Measurements from ENCODE around the gene GNS.
"Not testable (repeated sequence)": the region's sequence is repeated elsewhere in the genome, so short reads cannot be mapped to it uniquely, and the experiment has no call there.

GNS gene

DNA sequence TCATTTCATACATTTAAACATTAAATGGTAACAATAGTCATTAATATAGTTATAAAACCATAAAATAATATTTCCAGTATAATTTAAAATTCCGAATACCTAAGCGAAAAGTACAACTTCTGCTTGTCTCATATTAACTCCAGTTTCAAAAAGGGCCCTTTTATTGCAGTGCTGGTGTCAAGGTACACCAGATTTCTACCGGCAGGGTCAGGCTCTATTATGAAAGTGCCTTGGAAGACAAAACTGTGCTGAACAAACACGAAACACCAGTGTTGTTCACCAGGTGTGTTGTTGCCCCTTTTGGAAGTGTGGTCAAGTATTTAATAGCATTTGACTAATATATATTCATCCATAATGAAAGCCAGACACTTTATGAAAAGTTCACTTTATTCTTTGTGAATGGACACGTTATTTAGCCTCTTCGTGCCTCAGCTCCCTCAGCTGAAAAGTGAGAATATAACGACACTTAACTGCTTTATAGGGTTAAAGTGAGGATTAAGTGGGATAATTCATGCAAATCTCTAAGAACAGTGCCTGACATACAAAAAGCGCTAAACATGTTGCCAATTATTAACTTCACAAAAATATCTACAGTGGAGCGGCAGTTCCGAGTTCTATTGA is 20.3 kb upstream of the GNS start:
- no peak for DNase-seq (ENCODE audit: low spot score)

DNA sequence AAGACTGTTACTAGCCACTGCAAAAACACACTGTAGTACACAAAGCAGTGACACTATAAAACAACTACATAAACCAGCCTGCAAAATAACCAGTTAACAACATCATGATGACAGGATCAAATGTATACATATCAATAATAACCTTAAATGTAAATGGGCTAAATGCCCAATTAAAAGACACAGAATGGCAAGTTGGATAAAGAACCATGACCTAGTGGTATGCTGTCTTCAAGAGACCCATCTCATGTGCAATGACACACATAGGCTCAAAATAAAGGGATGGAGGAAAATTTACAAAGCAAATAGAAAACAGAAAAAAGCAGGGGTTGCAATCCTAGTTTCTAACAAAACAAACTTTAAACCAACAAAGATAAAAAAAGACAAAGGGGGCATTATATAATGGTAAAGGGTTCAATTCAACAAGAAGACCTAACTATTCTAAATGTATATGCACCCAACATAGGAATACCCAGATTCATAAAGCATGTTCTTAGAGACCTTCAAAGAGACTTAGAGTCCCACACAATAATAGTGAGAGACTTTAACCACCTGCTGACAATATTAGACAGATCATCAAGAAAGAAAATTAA is 16.0 kb upstream of the GNS start:
- not testable (repeated sequence) for DNase-seq (ENCODE audit: low spot score)

DNA sequence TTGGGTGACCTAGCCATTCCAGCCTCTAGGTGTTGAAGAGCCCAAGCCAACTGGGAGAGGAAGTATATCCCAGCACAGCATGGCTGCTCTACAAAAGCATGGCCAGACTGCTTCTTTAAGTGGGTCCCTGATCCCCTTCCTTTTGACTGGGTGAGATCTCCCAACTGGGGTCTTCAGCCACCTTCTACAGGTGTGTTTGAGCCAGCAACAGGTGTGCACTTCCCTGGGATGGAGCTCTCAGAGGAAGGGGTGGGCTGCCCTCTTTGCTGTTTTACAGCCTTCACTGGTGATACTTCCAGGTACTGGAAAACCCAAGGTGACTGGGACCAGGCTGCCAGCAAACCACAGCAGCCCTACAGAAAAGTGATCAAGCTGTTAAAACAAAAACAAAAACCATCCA is 14.2 kb upstream of the GNS start:
- no peak for DNase-seq (ENCODE audit: low spot score)

DNA sequence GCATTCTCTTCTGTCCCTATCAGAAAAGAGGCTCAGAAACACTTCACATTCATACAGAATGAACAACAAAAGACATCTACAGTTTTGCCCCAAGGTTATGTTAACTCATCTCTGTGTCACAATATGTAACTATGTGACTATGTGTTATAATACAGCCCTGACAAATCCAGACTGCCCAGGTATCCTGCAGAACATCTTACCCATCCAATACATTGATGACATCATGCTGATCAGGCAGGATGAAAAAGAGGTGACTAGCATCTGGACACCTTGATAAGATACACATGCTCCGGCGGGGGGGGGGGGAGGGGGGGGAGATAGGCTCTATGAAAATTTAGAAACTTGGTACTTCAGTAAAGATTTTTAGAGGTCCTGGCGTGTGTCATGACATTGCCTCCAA is 8.3 kb upstream of the GNS start:
- no peak for DNase-seq (ENCODE audit: low spot score)

DNA sequence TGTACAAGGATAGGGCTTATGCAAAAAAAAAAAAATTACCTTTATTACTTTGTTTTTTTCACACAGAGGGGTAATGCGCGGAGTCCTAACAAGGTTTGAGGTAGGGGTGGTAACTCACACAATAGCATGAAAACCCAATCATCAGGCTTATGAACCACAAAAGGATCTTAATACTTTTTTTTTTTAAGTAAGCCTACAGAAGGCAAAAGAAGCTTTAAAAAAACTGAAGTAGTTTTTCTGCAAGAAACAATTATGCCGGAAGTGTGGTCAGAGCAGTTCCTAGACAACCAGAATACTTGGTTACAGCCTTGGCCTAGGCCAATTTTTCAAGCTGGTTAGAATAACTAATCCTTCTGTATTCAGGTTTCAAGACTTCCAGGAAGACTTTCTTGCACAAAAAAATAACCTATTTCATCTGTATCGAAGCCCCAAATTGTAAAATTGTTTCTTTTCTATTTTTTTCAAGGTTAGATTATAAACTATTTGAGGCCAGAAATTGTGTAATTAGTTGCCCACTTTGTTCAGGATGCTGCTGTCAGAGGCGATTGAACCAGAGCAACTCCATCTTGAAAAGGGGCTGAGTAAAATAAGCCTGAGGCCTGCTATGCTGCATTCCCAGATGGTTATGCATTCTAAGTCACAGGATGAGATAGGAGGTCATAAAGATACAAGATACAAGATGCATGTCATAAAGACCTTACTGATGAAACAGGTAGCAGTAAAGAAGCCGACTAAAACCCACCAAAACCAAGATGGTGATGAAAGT is 1.8 kb upstream of the GNS start:
- no peak for DNase-seq (ENCODE audit: low spot score)

DNA sequence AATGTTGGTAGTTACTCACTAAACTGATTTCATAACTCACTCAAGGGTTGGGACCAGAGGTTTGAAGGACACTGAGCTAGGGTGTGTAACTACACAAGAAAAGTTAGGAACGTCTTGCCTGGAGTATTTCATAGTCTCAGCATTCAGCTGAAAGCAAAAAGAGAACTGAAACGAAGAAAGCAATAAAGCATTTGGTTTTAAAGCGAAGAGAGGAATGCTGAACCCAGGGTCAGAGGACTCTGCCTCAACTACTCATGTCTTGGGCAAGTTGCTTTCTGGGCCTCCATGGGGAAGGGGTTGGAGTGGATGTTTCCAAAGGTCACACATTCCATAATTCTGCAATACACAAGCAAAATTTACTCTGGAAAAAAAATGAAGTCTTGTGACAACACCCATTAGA is 1.4 kb downstream of the GNS start:
- no peak for DNase-seq (ENCODE audit: low spot score)

DNA sequence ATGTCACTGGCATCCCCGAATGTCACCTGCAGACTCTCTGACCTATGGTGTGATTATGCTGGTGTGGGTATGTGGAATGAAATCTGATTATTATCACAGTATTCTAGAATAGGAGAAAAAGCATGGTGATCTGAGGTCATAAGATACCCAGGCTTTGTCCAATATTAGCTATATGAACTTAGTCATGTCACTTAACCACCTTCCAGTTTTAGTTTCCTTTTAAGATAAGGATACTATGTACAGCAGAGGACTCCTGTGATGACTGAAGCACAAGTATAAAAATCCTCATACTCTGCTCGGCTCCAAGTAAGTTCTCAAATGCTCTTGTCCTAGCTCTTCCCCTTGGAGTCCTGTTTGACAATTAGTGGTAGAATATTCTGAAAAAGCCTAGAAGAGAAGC is 2.8 kb downstream of the GNS start:
- DNase-seq (ENCODE audit: low spot score), result no peak

DNA sequence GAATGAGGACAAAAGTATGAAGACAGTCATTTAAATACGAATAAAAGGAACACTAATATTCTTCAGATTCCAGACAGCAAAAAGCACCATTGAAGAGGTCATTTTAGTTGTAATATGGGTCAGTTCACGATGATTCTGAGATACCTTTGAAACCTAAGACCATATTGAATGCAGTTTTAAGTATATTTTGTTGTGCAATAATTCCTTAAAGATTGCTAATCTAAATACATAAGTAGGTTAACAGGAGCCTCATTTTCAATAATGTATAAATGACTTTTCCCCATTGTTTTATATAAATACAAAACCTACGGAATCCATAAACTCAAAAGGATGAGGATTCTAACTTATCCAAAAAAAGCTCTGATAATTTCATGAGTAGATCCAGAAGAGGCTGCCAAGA is 5.8 kb downstream of the GNS start:
- DNase-seq (ENCODE audit: low spot score), result no peak

DNA sequence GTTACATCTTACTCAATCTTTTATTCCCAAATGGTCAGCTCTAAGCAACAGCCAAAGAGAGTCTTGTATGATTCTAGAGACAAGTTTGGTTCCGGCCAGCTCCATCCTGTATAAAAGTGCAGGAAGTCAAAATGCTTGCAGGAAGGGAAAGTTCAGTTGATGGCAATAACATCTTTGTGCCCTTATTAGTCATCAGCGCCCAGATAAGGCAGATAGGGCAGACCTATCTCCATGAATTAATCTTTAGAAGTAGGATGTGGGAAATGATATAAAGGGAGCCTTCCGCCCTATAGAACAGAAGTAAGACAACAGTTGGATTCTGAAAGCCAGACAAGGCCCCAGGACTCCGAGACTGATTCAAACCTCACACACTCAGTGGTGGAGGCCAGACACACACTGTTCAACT is 6.4 kb downstream of the GNS start:
- DNase-seq (ENCODE audit: low spot score), result no peak

DNA sequence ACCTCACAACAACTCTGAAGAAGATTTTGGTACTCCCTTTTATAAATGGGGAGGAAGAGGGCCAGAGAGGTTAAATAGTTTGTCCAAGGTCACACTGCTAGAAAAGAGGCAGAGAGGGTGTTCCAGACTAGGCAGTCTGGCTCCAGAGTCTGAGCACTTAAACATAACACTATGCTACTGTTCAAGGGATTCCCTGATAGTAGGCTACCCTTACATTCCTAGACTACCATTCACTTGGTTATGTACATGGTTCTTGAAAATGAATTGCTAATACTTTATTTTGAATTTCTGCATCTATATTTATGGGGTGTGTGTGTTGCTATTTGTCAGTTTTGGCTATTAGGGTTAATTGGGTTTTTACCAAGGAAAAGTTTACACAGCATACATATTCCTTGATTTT is 7.2 kb downstream of the GNS start:
- no peak for DNase-seq (ENCODE audit: low spot score)

DNA sequence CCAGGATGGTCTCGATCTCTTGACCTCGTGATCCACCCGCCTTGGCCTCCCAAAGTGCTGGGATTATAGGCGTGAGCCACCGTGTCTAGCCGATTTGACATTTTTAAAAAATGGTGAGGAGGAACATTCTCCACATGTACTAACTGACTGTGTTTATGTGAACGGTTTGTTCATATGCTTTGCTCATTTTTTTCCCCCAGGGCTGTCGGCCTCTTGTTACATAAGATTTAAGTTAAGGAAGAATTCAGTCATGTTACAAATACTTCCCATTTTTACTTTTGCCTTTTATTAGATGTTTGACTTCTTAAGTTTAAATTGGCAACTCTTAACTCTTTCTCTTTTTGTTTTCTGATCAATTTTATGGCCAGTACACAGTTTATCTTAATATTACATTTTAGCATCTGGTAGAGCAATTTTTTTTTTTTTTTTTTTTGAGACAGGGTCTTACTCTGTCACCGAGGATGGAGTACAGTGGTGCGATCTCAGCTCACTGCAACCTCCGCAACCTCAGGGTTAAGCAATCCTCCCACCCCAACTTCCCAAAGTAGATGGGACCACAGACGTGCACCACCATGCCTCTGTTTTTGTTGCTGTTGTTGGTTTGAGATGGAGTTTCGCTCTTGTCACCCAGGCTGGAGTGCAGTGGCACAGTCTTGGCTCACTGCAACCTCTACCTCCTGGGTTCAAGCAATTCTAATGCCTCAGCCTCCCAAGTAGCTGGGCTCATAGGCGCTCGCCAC is 9.6 kb downstream of the GNS start:
- DNase-seq (ENCODE audit: low spot score), result no peak

DNA sequence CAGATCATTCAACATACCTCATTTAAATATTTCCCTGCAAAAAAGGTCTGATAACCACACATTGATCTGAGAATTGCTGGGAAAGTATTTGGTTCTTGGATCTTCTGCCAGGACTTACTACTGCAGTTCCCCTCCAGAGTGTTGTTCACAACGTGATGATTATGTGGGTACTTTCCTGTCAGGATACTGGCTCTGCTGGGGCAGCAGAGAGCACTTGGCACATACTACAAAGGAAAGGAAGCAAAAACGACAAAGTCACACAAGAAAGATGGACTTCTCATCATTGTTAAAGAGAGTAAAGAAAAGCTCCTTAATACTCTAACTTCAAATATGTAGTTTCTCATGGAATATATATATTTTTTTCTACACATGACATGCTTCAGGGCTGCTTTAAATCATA is 11.5 kb downstream of the GNS start:
- DNase-seq (ENCODE audit: low spot score), result no peak

DNA sequence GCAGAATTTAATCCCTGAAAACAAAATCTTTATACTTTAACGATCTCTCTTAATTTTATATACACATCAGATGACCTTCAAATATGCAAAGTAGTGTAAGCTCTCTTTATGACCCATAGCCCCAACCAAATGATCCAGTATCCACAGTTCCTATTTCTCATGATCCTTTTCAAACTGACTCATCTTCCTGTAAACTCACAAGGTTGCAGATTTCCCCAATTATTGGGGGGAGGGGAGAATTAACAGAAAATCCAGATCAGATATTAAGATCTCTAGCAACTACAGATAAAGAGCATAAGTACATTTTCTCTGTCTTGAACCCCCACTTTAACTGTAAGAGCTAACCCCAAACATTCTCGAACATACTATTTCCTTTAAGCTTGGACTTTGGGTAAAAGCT is 12.5 kb downstream of the GNS start:
- DNase-seq (ENCODE audit: low spot score), result no peak

DNA sequence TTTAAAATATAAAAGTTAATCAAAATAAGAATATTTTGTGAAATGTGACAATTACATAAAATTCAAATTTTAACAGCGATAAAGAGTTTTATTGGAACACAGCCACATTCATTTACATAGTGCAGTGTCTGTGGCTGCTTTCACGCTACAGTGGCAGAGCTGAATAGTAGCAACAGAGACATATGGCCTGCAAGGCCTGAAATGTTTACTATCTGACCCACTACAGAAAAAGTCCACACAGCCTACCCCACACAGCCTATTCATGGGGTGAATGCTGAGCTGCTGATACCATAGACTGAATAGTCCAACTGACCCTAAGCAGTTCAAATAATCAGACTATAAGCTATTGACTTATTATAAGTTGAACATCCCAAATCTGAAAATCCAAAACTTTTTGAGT is 13.2 kb downstream of the GNS start:
- DNase-seq (ENCODE audit: low spot score), result no peak

DNA sequence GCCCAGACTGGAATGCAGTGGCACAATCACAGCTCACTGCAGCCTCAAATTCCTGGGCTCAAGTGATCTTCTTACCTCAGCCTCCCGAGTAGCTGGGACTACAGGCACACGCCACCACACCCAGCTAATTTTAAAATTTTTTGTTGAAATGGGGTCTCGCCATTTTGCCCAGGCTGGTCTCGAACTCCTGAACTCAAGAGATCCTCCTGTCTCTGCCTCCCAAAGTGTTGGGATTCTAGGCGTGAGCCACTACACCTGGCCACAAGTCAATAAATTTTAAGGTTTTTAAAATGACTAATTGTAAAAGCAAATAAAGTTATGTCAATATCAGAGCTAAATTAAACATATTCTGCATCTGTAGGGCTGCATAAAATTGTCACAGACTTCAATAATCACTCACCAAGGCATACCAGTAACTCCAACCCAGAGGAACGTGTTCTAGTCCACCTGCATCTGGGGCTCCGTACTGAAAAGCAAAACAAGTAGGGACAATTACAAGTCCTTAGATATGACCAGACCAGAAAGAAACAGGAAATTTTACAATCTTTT is 13.9 kb downstream of the GNS start:
- no peak for DNase-seq (ENCODE audit: low spot score)

DNA sequence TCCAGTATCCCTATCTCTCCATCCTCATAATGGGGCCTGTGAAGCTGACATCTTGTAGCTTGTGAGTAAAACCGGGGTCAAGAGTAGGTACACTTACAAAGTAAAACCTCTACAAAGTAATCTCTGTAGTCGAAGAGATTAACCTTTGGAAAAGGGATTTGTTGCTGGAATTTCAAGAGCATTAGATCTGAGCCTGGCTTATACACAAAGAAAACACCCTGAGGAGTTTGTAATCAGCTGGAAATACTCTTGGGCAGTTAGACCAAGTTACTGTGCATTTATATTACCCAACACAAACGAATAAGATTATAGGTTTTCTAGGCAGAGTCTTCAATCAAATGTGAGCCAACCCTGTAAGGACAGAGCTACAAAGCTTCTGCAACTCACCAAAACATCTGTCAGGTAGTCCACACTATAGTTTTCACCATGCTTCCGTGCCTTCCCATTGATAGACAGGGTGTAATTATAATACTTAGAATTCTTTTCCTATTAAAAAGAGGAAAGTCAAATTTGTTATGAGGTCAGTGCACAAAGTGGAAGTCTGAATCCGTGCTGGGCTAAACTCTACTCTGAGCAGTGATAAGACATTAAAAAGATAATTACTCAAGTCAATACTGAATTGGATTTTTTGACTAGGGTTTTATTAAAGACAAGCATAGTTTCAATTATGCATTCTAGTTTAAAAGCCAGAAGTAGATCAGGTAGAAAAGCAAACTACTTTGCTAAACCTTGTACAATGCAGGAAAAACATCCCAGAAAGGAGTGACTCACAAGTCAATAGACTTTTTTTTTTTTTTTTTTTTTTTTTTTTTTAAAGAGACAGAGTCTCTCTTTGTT is 14.6 kb downstream of the GNS start:
- DNase-seq (ENCODE audit: low spot score), result no peak

DNA sequence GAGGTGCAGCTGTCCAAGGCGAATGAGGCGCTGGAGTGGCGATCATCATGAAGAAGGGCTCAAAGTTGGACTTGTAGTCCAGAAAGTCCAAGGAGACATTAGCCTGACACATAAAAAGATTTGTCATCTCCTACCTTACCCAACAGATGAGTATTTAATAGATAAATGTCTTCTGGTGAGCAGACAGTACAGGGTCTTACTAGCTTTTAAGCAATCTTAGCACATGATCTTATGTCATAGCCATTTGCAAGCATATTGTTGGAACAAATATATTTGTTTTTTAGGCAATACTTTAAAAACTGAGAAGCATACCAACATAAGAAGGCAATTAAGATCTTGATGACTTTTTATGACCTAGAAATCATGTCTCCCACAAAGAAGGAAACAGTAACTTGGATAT is 16.0 kb downstream of the GNS start:
- no peak for DNase-seq (ENCODE audit: low spot score)

DNA sequence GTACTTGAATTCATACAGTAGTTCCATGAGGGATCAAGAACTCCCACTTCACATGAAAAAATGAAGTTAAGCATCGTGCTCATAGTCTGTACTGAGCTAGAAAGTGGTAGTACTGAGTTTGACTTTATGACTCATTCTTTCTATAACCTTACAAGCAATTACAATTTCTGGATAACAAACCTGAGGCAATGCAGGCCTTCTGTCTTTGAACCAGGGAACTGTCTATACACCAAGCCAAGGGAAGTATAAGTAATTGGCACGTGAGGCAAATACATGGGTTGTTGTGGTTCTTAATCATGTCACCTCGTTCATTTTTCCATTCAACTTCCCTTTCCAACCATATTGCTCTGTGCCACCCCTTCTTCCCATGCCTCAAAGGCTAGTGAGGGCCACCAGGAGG is 16.8 kb downstream of the GNS start:
- no peak for DNase-seq (ENCODE audit: low spot score)

DNA sequence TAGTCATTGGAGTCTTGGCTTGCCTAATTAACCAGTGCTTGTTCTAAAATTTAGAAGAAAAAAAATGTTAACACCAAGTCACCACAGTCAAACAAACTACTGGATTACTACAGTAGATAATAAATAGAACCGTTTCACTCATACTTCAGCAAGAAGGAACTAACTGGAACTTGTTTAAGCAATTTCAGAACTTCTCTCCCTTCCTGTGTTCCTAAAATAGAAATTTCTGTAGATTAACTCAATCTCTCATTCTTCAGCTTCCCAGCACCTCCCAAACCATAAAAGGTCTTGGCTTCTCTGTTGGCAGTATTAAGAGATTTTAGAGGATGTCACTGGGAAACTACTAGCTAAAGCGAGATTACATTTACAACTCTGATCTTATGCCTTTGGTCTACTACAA is 18.6 kb downstream of the GNS start:
- DNase-seq (ENCODE audit: low spot score), result no peak

DNA sequence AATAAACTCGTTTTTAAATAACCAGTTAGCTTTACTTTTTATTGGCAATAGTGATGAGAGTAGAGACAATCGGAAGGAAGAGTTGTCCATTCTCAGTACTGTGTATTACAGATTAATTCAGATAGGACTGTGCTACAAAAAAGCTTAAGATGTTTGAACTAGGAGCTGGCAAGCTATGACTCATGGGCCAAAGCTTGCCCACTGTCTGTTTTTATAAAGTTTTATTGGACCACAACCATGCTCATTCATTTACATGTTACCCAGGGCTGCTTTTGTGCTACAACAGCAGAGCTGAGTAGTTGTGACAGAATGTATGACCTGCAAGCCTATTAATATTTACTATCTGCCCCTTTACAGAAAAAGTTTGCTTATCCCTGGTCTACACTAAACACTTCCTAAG is 19.4 kb downstream of the GNS start:
- no peak for DNase-seq (ENCODE audit: low spot score)

DNA sequence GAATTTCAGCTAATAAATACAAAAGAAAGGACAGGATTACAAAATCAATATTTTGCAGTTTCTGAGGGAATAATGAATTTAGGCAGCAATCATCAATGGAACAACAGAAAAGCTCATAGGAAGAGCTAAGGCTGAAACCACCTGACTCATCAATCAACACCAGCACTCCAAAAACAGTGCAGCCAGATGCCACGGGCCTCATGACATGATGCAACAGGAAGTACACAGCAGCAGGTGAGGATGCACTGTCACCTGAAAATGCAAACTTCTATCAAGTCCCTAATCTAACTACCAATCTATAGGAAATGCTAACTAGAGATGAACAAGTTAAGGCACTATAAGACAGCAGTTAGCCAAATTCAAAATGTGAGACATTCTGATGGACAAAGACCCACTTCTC is 21.7 kb downstream of the GNS start:
- no peak for DNase-seq (ENCODE audit: low spot score)

DNA sequence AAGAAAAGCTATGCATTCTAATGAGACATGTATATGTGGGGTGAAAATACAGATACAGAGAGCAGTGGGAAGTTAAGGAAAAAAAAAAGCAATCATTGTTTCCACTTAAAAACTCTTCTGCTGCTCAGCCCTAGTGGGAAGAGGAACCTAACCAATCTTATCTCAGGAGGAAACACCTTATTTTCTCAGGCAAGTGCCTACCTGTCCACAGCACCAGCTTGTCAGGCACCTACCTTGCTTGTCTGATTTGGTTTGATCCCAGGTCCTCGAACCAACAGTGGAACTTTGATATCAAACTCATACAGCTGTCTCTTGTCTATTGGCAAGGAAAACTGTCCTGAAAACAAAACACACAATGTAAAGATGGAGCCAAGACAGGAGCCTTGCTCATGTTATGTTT is 22.4 kb downstream of the GNS start:
- no peak for DNase-seq (ENCODE audit: low spot score)
